Gastrocnemius medialis (tissue), 4 donors: ENCODE measurements around the gene SSPN. TPM values are rescaled to one million over a fixed set of nuclear protein-coding genes. Genes with fewer than 3 reads are reported as not detected.

ENCODE experiments used
- ATAC-seq, 2 donors: fragments of 150-250 bp; one replicate each; pipeline ENCODE4 v1.9.1; 2016
- DNase-seq, 2 donors: peaks; one replicate each; pipeline ENCODE4 v3.0.0-alpha.2; 2019
- H3K27ac ChIP-seq, 4 donors: fragments of 200-600 bp; sonication (generic); 1 replicate in 1 of 4; 2 replicates in 3 of 4; pipeline ENCODE4 v1.5.1; 2016 to 2018; ENCODE audit warnings: mild to moderate bottlenecking in 2 of 4, moderate library complexity in 1 of 4
- H3K27me3 ChIP-seq, 3 donors: fragments of 200-600 bp; sonication (generic) in 2 of 3; 1 replicate in 1 of 3; 2 replicates in 2 of 3; pipeline versions ENCODE4 v1.5.1 to v1.6.0; 2016 to 2019; ENCODE audit warnings: mild to moderate bottlenecking in 1 of 3, moderate library complexity in 1 of 3
- H3K36me3 ChIP-seq, 2 donors: fragments of 200-600 bp; sonication (generic) in 1 of 2; one replicate each; pipeline ENCODE4 v1.5.1; 2017 to 2018
- H3K4me1 ChIP-seq, 2 donors: fragments of 200-600 bp; sonication (generic) in 1 of 2; one replicate each; pipeline ENCODE4 v1.5.1; 2016 to 2017; ENCODE audit warnings: mild to moderate bottlenecking in 2 of 2
- H3K4me3 ChIP-seq, 4 donors: fragments of 200-600 bp; sonication (generic) in 3 of 4; 1 replicate in 1 of 4; 2 replicates in 3 of 4; pipeline ENCODE4 v1.5.1; 2016 to 2019; ENCODE audit warnings: mild to moderate bottlenecking in 2 of 4
- H3K9me3 ChIP-seq, 3 donors: fragments of 200-600 bp; sonication (generic) in 2 of 3; 1 replicate in 1 of 3; 2 replicates in 2 of 3; pipeline ENCODE4 v1.5.1; 2016 to 2019
- CTCF ChIP-seq, 5 experiments: fragments of 450-650 bp in 3 of 5; fragments of 200-600 bp in 2 of 5; sonication (generic) in 2 of 5; IDR thresholded peaks in 4 of 5; conservative IDR thresholded peaks in 1 of 5; 1 replicate in 4 of 5; 2 replicates in 1 of 5; pipeline ENCODE4 v1.5.1; 2016 to 2019; ENCODE audit warnings: antibody characterized with exemption in 5 of 5, mild to moderate bottlenecking in 3 of 5, moderate library complexity in 3 of 5
- POLR2A ChIP-seq, 2 donors: fragments of 450-650 bp; IDR thresholded peaks; one replicate each; pipeline ENCODE4 v1.6.1; 2017; ENCODE audit warnings: antibody characterized with exemption in 2 of 2, mild to moderate bottlenecking in 2 of 2, moderate library complexity in 2 of 2
- in situ Hi-C, 4 donors: fragments of 200-750 bp; cut with MboI; loops; one replicate each; pipeline versions ENCODE4 v1.15.0 to v1.8.0; 2017; ENCODE audit warnings: low sequenced_read_pairs in 4 of 4
- intact Hi-C: fragments of 100-400 bp; cut with DNase I; formaldehyde crosslinking; loops from one replicate; pipeline ENCODE4 v1.15.1; 2023; ENCODE audit warnings: low total_unique reads
- total RNA-seq, 4 donors: library from RNA; depleted of rRNA; stranded (reverse); fragments of >200 nt; gene quantifications; one replicate each; pipeline versions ENCODE4 v1.1.0 to v1.2.3, GENCODE V29; 2016

Gene SSPN
- total RNA-seq, 4 donors from 2014 or later = 23.0 to 65.7 (median 32.4) TPM

GRCh38 chr12:26204612-26205289 is 9.4 kb downstream of the SSPN start:
- no peak for DNase-seq
- H3K9me3 ChIP-seq = no peaks in the 10 kb centered on the region
- no peaks in the 10 kb centered on the region for H3K36me3 ChIP-seq
- intact Hi-C loops (loop anchor here (2.0 kb wide), 1 partner anchor 68 kb away; no protein-coding TSS in a partner anchor), in situ Hi-C loops (no loop called here)
- ATAC-seq = peak in 1 of 2 donors; percentile 44
- TF ChIP-seq CTCF (IDR thresholded peaks at IDR 0.05 in 4 of 5, conservative IDR thresholded peaks at IDR 0.05 in 1 of 5) (no peak), POLR2A (IDR thresholded peaks at IDR 0.05) (no peak)
- H3K27me3 ChIP-seq = no peaks in the 10 kb centered on the region
- no peak overlapping the region for H3K4me3 ChIP-seq
- H3K4me1 ChIP-seq = peaks cover 17 to 29% of the 10 kb centered on the region in 2 donors
- no peak overlapping the region for H3K27ac ChIP-seq

GRCh38 chr12:26205298-26205697 is 9.9 kb downstream of the SSPN start:
- TF ChIP-seq POLR2A (IDR thresholded peaks at IDR 0.05) (no peak), CTCF (IDR thresholded peaks at IDR 0.05 in 4 of 5, conservative IDR thresholded peaks at IDR 0.05 in 1 of 5) (no peak)
- Histone ChIP-seq H3K27ac (no peak overlapping the region), H3K9me3 (no peaks in the 10 kb centered on the region), H3K27me3 (no peaks in the 10 kb centered on the region), H3K36me3 (no peaks in the 10 kb centered on the region), H3K4me3 (no peak overlapping the region), H3K4me1 (peaks cover 17 to 31% of the 10 kb centered on the region in 2 donors)
- ATAC-seq (no peak), DNase-seq (no peak)
- intact Hi-C loops = loop anchor here (2.0 kb wide), 1 partner anchor 68 kb away; no protein-coding TSS in a partner anchor
- in situ Hi-C loops = no loop called here

- no peak for ATAC-seq
- H3K27me3 ChIP-seq = no peaks in the 10 kb centered on the region
- no peak overlapping the region for H3K27ac ChIP-seq
- no peaks in the 10 kb centered on the region for H3K36me3 ChIP-seq
- peaks cover 23 to 31% of the 10 kb centered on the region in 2 donors for H3K4me1 ChIP-seq
- in situ Hi-C loops (no loop called here), intact Hi-C loops (loop anchor here (2.0 kb wide), 1 partner anchor 67 kb away; no protein-coding TSS in a partner anchor)
- H3K4me3 ChIP-seq = no peak overlapping the region
- TF ChIP-seq POLR2A (IDR thresholded peaks at IDR 0.05) (no peak), CTCF (IDR thresholded peaks at IDR 0.05 in 4 of 5, conservative IDR thresholded peaks at IDR 0.05 in 1 of 5) (no peak)
- no peak for DNase-seq
- H3K9me3 ChIP-seq = no peaks in the 10 kb centered on the region
These were observed 10.6 kb downstream of the SSPN start for GRCh38 chr12:26205941-26206340.

- no peak overlapping the region for H3K27ac ChIP-seq
- DNase-seq = no peak
- no peaks in the 10 kb centered on the region for H3K36me3 ChIP-seq
- ATAC-seq = no peak
- no peaks in the 10 kb centered on the region for H3K9me3 ChIP-seq
- intact Hi-C loops = no loop called here
- H3K27me3 ChIP-seq = no peaks in the 10 kb centered on the region
- H3K4me3 ChIP-seq = no peak overlapping the region
- peaks cover 12 to 24% of the 10 kb centered on the region in 2 donors for H3K4me1 ChIP-seq
- in situ Hi-C loops = no loop called here
- TF ChIP-seq POLR2A (IDR thresholded peaks at IDR 0.05) (no peak), CTCF (IDR thresholded peaks at IDR 0.05 in 4 of 5, conservative IDR thresholded peaks at IDR 0.05 in 1 of 5) (no peak)
These were observed 16.0 kb downstream of the SSPN start for GRCh38 chr12:26211331-26211730.
